Endothelial cell of umbilical vein (primary cell): ENCODE results near the gene CCM2. TPM values are rescaled to one million over a fixed set of nuclear protein-coding genes. Genes with fewer than 3 reads are reported as not detected.

Experiments used
- BruUV-seq: library from RNA; stranded (reverse); fragments of 400-500 nt; replicated peaks from 2 replicates; lab custom pipeline; 2021; lab: Mats Ljungman, UMichigan
- CTCF ChIA-PET: fragments of 300-600, 350-600 bp; sonication (Branson Sonifier 250); formaldehyde crosslinking; loops from one replicate; lab custom pipeline; 2021; ENCODE audit warnings: antibody characterized with exemption, inconsistent platforms; lab: Charles Lee
- POLR2A ChIA-PET: fragments of 300-600, 350-600 bp; sonication (Branson Sonifier 250); formaldehyde crosslinking; loops from one replicate; lab custom pipeline; 2021; ENCODE audit warnings: antibody characterized with exemption, inconsistent platforms; lab: Charles Lee
- DNase-seq: peaks from one replicate; pipeline ENCODE4 v3.0.0-alpha.2; 2011; ENCODE audit warnings: low read depth, low spot score
- FAIRE-seq: peaks from 2 replicates; lab custom pipeline; 2011; peaks lifted over from hg19 to GRCh38; lab: Jason Lieb, UNC
- H2AFZ ChIP-seq: 2 replicates; pipeline ENCODE4 v1.6.0; 2012; ENCODE audit warnings: low read depth, low read length, control low read depth, inconsistent platforms
- H3K27ac ChIP-seq: 2 replicates; pipeline ENCODE4 v1.5.1; 2011; ENCODE audit warnings: low read depth, mild to moderate bottlenecking, control low read depth, low read length, moderate library complexity; ENCODE audit not compliant: insufficient read depth
- H3K27me3 ChIP-seq, 2 experiments: 2 replicates each; pipeline versions ENCODE4 v1.6.0 to v1.6.1; 2011; ENCODE audit warnings: low read length in 2 of 2, mixed read lengths in 1 of 2; ENCODE audit not compliant: control insufficient read depth in 2 of 2, insufficient read depth in 2 of 2
- H3K36me3 ChIP-seq, 2 experiments: 2 replicates in 1 of 2; 3 replicates in 1 of 2; pipeline ENCODE4 v1.5.1; 2011; ENCODE audit warnings: low read length in 2 of 2, mild to moderate bottlenecking in 1 of 2, moderate library complexity in 1 of 2; ENCODE audit not compliant: control insufficient read depth in 2 of 2, insufficient read depth in 2 of 2; ENCODE audit errors: extremely low read depth in 1 of 2
- H3K4me1 ChIP-seq: 3 replicates; pipeline ENCODE4 v1.5.1; 2011; ENCODE audit warnings: mild to moderate bottlenecking, low read length; ENCODE audit not compliant: control insufficient read depth, insufficient read depth; ENCODE audit errors: extremely low read depth
- H3K4me2 ChIP-seq: 2 replicates; pipeline ENCODE4 v1.6.1; 2011; ENCODE audit warnings: low read length, control low read depth, mixed read lengths; ENCODE audit not compliant: insufficient read depth
- H3K4me3 ChIP-seq, 3 experiments: fragments of 200-600 bp in 1 of 3; sonication (generic), shearing (Covaris generic) in 1 of 3; replicated peaks in 1 of 3; 2 replicates each; pipeline ENCODE4 v1.5.1; 2011 to 2016; ENCODE audit warnings: control low read depth in 3 of 3, low read length in 3 of 3, mild to moderate bottlenecking in 2 of 3, inconsistent platforms in 1 of 3, low read depth in 1 of 3, moderate library complexity in 1 of 3; ENCODE audit not compliant: insufficient read depth in 1 of 3
- H3K79me2 ChIP-seq: 2 replicates; pipeline ENCODE4 v1.6.0; 2012; ENCODE audit warnings: low read length, inconsistent platforms; ENCODE audit not compliant: control insufficient read depth, insufficient read depth
- H3K9ac ChIP-seq: replicated peaks from 2 replicates; pipeline ENCODE3; 2011; ENCODE audit warnings: low read length, control low read depth; ENCODE audit not compliant: insufficient read depth; ENCODE audit errors: extremely low read depth
- H3K9me1 ChIP-seq: replicated peaks from 3 replicates; pipeline ENCODE4 v1.6.0; 2011; ENCODE audit warnings: mild to moderate bottlenecking, low read length; ENCODE audit not compliant: control insufficient read depth, insufficient read depth; ENCODE audit errors: extremely low read depth
- H3K9me3 ChIP-seq: replicated peaks from 2 replicates; pipeline ENCODE4 v1.5.1; 2012; ENCODE audit warnings: low read length, inconsistent platforms; ENCODE audit not compliant: control insufficient read depth, insufficient read depth
- H4K20me1 ChIP-seq: replicated peaks from 2 replicates; pipeline ENCODE3; 2011; ENCODE audit warnings: mild to moderate bottlenecking, low read length; ENCODE audit not compliant: control insufficient read depth, insufficient read depth; ENCODE audit errors: extremely low read depth
- EZH2 ChIP-seq: IDR thresholded peaks from 2 replicates; pipeline ENCODE4 v1.6.1; 2012; ENCODE audit warnings: borderline replicate concordance, low read depth, mild to moderate bottlenecking, moderate library complexity, low read length, inconsistent platforms; ENCODE audit not compliant: severe bottlenecking
- FOS ChIP-seq: IDR thresholded peaks from 2 replicates; pipeline ENCODE4 v1.6.1; 2011; ENCODE audit warnings: mild to moderate bottlenecking, low read length, moderate library complexity, borderline replicate concordance; ENCODE audit not compliant: insufficient read depth
- GATA2 ChIP-seq: IDR thresholded peaks from 2 replicates; pipeline ENCODE4 v1.7.0; 2011; ENCODE audit warnings: low read depth, mild to moderate bottlenecking, moderate library complexity, mixed read lengths, low read length; ENCODE audit not compliant: insufficient read length, insufficient read depth
- JUN ChIP-seq: IDR thresholded peaks from 2 replicates; pipeline ENCODE4 v1.6.1; 2011; ENCODE audit warnings: borderline replicate concordance, low read depth; ENCODE audit not compliant: insufficient read length, insufficient read depth
- MYC ChIP-seq: IDR thresholded peaks from one replicate; pipeline ENCODE4 v1.6.1; 2011; ENCODE audit warnings: mild to moderate bottlenecking, low read depth, low read length
- POLR2A ChIP-seq: IDR thresholded peaks from 2 replicates; pipeline ENCODE4 v1.6.1; 2012; ENCODE audit warnings: low read depth, mild to moderate bottlenecking, control low read depth, low read length
- POLR2AphosphoS5 ChIP-seq: IDR thresholded peaks from 2 replicates; pipeline ENCODE4 v1.6.1; 2012; ENCODE audit warnings: low read depth, mild to moderate bottlenecking, control low read depth, low read length, moderate library complexity; ENCODE audit not compliant: insufficient read depth
- dilution Hi-C: fragments of 300-500 bp; cut with MboI; formaldehyde crosslinking; loops from one replicate; pipeline ENCODE4 v1.15.0; 2019; ENCODE audit warnings: low sequenced_read_pairs; ENCODE audit not compliant: extremely low pct_ligation_motif_present
- intact Hi-C: fragments of 100-400 bp; cut with micrococcal nuclease; formaldehyde crosslinking; loops from one replicate; pipeline ENCODE4 v1.10.0; 2022
- polyA plus RNA-seq, 4 experiments: library from polyadenylated mRNA; depleted of rRNA in 3 of 4; stranded (reverse) in 3 of 4; unstranded in 1 of 4; fragments of >200 nt; gene quantifications; 2 replicates each; pipeline versions ENCODE4 v1.2.1 to v1.2.3, GENCODE V29; 2011 to 2012; ENCODE audit warnings: missing spikeins in 1 of 4
- total RNA-seq: library from RNA; stranded (reverse); gene quantifications from 2 replicates; pipeline ENCODE4 v1.2.3, GENCODE V29; 2021
- TF ChIP-seq, protein P1 (sequence below): IDR thresholded peaks from 2 replicates; pipeline ENCODE4 v1.6.1; 2011; ENCODE audit not compliant: insufficient read depth, insufficient read length
- TF ChIP-seq, protein P2 (sequence below), 2 donors: IDR thresholded peaks; 1 replicate in 1 of 2; 2 replicates in 1 of 2; pipeline ENCODE4 v1.5.1; 2011; ENCODE audit warnings: low read length in 2 of 2, mild to moderate bottlenecking in 2 of 2, moderate library complexity in 2 of 2, control low read depth in 1 of 2, inconsistent platforms in 1 of 2, low read depth in 1 of 2; ENCODE audit not compliant: insufficient read depth in 1 of 2; ENCODE audit errors: extremely low read depth in 1 of 2

The CCM2 gene
- total and polyA plus RNA-seq, 2 donors (not counting 3 experiments of a cell fraction or from before 2014, with no cell fraction given), result 66.1 to 70.4 TPM

DNA sequence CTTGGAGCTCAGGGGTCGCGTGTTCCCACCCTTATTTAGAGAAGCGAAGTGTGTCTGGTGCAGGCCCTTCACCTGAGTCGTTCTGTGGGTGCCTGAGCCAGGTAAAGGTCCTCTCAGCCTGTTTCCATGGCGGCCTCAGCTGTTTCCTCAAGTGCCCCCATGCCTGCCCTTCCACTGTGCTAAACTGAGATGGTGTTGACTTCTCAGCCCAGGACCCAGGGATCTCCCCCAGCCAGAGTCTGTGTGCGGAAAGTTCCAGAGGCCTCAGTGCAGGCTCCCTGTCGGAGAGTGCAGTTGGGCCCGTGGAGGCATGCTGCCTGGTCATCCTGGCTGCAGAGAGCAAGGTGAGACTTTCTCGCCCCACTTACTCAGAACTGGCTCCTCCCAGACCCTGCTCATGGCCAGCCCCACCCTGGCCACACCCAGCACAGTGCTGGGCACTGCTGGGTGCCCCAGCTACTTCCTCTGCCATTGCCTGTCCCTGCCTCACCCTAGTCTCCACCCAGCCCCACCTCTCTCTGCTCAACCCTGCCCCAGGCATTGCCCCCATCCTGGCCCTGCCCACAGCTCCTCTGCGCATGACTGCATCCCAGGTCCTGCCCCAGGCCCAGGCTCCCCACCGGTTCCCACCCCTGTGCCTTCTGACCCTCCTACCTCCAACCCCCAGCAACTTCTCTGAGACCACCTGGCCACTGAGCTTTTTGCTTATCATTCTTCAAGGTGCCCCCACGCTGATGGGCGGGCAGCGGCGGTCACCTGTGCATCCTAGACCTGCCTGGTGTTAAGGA lies 68.4 kb downstream of the CCM2 start:
- H3K27me3 ChIP-seq, result no peaks in the 10 kb centered on the region
- ChIA-PET CTCF (no interaction called here), POLR2A (no interaction called here)
- H3K4me1 ChIP-seq, result no peaks in the 10 kb centered on the region
- no peak overlapping the region for H3K9ac ChIP-seq
- H2AFZ ChIP-seq, result no peak overlapping the region
- no peak for FAIRE-seq
- TF ChIP-seq POLR2A (no peak), FOS (no peak), POLR2AphosphoS5 (no peak), EZH2 (no peak), JUN (no peak), GATA2 (no peak), MYC (no peak)
- TF ChIP-seq, protein P1, sequence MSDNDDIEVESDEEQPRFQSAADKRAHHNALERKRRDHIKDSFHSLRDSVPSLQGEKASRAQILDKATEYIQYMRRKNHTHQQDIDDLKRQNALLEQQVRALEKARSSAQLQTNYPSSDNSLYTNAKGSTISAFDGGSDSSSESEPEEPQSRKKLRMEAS, result no peak
- TF ChIP-seq, protein P2, sequence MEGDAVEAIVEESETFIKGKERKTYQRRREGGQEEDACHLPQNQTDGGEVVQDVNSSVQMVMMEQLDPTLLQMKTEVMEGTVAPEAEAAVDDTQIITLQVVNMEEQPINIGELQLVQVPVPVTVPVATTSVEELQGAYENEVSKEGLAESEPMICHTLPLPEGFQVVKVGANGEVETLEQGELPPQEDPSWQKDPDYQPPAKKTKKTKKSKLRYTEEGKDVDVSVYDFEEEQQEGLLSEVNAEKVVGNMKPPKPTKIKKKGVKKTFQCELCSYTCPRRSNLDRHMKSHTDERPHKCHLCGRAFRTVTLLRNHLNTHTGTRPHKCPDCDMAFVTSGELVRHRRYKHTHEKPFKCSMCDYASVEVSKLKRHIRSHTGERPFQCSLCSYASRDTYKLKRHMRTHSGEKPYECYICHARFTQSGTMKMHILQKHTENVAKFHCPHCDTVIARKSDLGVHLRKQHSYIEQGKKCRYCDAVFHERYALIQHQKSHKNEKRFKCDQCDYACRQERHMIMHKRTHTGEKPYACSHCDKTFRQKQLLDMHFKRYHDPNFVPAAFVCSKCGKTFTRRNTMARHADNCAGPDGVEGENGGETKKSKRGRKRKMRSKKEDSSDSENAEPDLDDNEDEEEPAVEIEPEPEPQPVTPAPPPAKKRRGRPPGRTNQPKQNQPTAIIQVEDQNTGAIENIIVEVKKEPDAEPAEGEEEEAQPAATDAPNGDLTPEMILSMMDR (IDR thresholded peaks at IDR 0.05; ENCODE audit: extremely low read depth in 1 of 2, insufficient read depth in 1 of 2, low read depth in 1 of 2, low read length in 2 of 2), result no peak
- peaks cover 2% of the 10 kb centered on the region for H3K79me2 ChIP-seq
- dilution Hi-C loops (no loop called here), intact Hi-C loops (no loop called here)
- no peaks in the 10 kb centered on the region for H3K9me3 ChIP-seq
- no peak overlapping the region for H3K4me2 ChIP-seq
- no peak overlapping the region for H3K27ac ChIP-seq
- no peak for DNase-seq
- no peaks in the 10 kb centered on the region for H4K20me1 ChIP-seq
- BruUV-seq, result no TSS peak
- peaks cover 4 to 28% of the 10 kb centered on the region in 2 experiments for H3K36me3 ChIP-seq
- no peaks in the 10 kb centered on the region for H3K9me1 ChIP-seq
- no peak overlapping the region for H3K4me3 ChIP-seq
